CD14-positive monocyte (primary cell): ENCODE data around the gene ADORA2A. TPM values are rescaled to one million over a fixed set of nuclear protein-coding genes. Genes with fewer than 3 reads are reported as not detected.

Experiments used
- DNase-seq, 3 donors: peaks; one replicate each; pipeline ENCODE4 v3.0.0-alpha.2; 2011 to 2022
- H2AFZ ChIP-seq: 2 replicates; pipeline ENCODE4 v1.6.0; 2012; ENCODE audit warnings: mild to moderate bottlenecking, low read depth, low read length, inconsistent platforms; ENCODE audit not compliant: insufficient read depth, poor library complexity, severe bottlenecking
- H3K27ac ChIP-seq, 2 donors: 1 replicate in 1 of 2; 2 replicates in 1 of 2; pipeline ENCODE4 v1.5.1; 2012 to 2013; ENCODE audit warnings: low read length in 2 of 2, control low read depth in 1 of 2, inconsistent platforms in 1 of 2, low read depth in 1 of 2, mild to moderate bottlenecking in 1 of 2
- H3K27me3 ChIP-seq, 2 donors: one replicate each; pipeline versions ENCODE4 v1.6.0 to v1.6.1; 2011 to 2013; ENCODE audit warnings: low read length in 2 of 2; ENCODE audit not compliant: control insufficient read depth in 2 of 2, insufficient read depth in 2 of 2
- H3K36me3 ChIP-seq, 2 donors: replicated peaks in 1 of 2; 1 replicate in 1 of 2; 2 replicates in 1 of 2; pipeline versions ENCODE4 v1.5.1 to v1.6.1; 2012 to 2013; ENCODE audit warnings: low read length in 2 of 2, control low read depth in 1 of 2, inconsistent platforms in 1 of 2, mild to moderate bottlenecking in 1 of 2; ENCODE audit not compliant: insufficient read depth in 2 of 2, control insufficient read depth in 1 of 2
- H3K4me1 ChIP-seq, 2 donors: 1 replicate in 1 of 2; 2 replicates in 1 of 2; pipeline versions ENCODE4 v1.5.1 to v1.6.1; 2012 to 2013; ENCODE audit warnings: low read length in 2 of 2, control low read depth in 1 of 2, inconsistent platforms in 1 of 2, mild to moderate bottlenecking in 1 of 2, moderate library complexity in 1 of 2; ENCODE audit not compliant: insufficient read depth in 2 of 2, control insufficient read depth in 1 of 2
- H3K4me2 ChIP-seq: replicated peaks from 2 replicates; pipeline ENCODE3; 2012; ENCODE audit warnings: low read length, moderate library complexity, mild to moderate bottlenecking; ENCODE audit not compliant: poor library complexity, severe bottlenecking; ENCODE audit errors: extremely low read depth
- H3K4me3 ChIP-seq, 3 experiments: fragments of 200-600 bp in 1 of 3; sonication (generic) in 1 of 3; replicated peaks in 1 of 3; 1 replicate in 2 of 3; 2 replicates in 1 of 3; pipeline ENCODE4 v1.5.1; 2011 to 2013; ENCODE audit warnings: low read length in 3 of 3, mild to moderate bottlenecking in 3 of 3, control low read depth in 2 of 3, low read depth in 2 of 3, inconsistent platforms in 1 of 3, moderate library complexity in 1 of 3
- H3K79me2 ChIP-seq: 2 replicates; pipeline ENCODE4 v1.6.0; 2012; ENCODE audit warnings: mild to moderate bottlenecking, control low read depth, inconsistent platforms, low read length, moderate library complexity; ENCODE audit not compliant: insufficient read depth
- H3K9ac ChIP-seq: 2 replicates; pipeline ENCODE4 v1.6.0; 2017; ENCODE audit warnings: low read length, mild to moderate bottlenecking; ENCODE audit not compliant: insufficient read depth, poor library complexity, severe bottlenecking
- H3K9me3 ChIP-seq, 2 donors: replicated peaks in 1 of 2; 1 replicate in 1 of 2; 2 replicates in 1 of 2; pipeline versions ENCODE4 v1.5.1 to v1.6.1; 2012 to 2013; ENCODE audit warnings: low read length in 2 of 2, control low read depth in 1 of 2; ENCODE audit not compliant: control insufficient read depth in 1 of 2, insufficient read depth in 1 of 2
- H4K20me1 ChIP-seq: 2 replicates; pipeline ENCODE4 v1.6.0; 2012; ENCODE audit warnings: mild to moderate bottlenecking, low read length, control low read depth, moderate library complexity; ENCODE audit not compliant: insufficient read depth
- H3K27ac Mint-ChIP-seq, 7 donors: one replicate each; pipeline ENCODE4 v1.8.0; 2020; ENCODE audit warnings: mild to moderate bottlenecking in 7 of 7, mixed read lengths in 7 of 7, moderate library complexity in 6 of 7, inconsistent platforms in 2 of 7
- H3K27me3 Mint-ChIP-seq, 3 donors: one replicate each; pipeline ENCODE4 v1.8.0; 2021 to 2022; ENCODE audit warnings: low read depth in 3 of 3, mild to moderate bottlenecking in 3 of 3, mixed read lengths in 3 of 3, moderate library complexity in 3 of 3, inconsistent platforms in 1 of 3
- H3K36me3 Mint-ChIP-seq, 2 donors: one replicate each; pipeline ENCODE4 v1.8.0; 2020; ENCODE audit warnings: mixed read lengths in 2 of 2, inconsistent platforms in 1 of 2, mild to moderate bottlenecking in 1 of 2
- H3K4me1 Mint-ChIP-seq: one replicate; pipeline ENCODE4 v1.8.0; 2020; ENCODE audit warnings: mild to moderate bottlenecking, mixed read lengths
- H3K4me3 Mint-ChIP-seq, 2 donors: one replicate each; pipeline ENCODE4 v1.8.0; 2020; ENCODE audit warnings: mild to moderate bottlenecking in 2 of 2, mixed read lengths in 2 of 2, moderate library complexity in 1 of 2
- H3K9me3 Mint-ChIP-seq, 7 donors: one replicate each; pipeline ENCODE4 v1.8.0; 2020 to 2022; ENCODE audit warnings: mixed read lengths in 7 of 7, mild to moderate bottlenecking in 6 of 7, moderate library complexity in 6 of 7, inconsistent platforms in 2 of 7
- CTCF ChIP-seq: fragments of 200-600 bp; IDR thresholded peaks from one replicate; pipeline ENCODE4 v1.8.0; 2022; ENCODE audit warnings: antibody characterized with exemption, mild to moderate bottlenecking
- WGBS: methylation state at CpG from one replicate; pipeline ENCODE4 v1.1.5; 2013; ENCODE audit warnings: missing lambda C conversion rate; ENCODE audit not compliant: insufficient coverage; 5-methylcytosine and 5-hydroxymethylcytosine counted together
- intact Hi-C, 2 donors: fragments of 100-400 bp; cut with micrococcal nuclease; formaldehyde crosslinking; loops; one replicate each; pipeline versions ENCODE4 v1.15.0 to v1.15.1; 2023
- polyA plus RNA-seq, 3 donors: library from polyadenylated mRNA; depleted of rRNA in 1 of 3; unstranded in 2 of 3; stranded (reverse) in 1 of 3; fragments of 300-500 nt in 2 of 3; fragments of >200 nt in 1 of 3; fragmentation: Illumina TruSeq in 2 of 3; gene quantifications; 1 replicate in 2 of 3; 2 replicates in 1 of 3; pipeline ENCODE4 v1.2.3, GENCODE V29; 2012 to 2021

ADORA2A gene
- polyA plus RNA-seq, 3 donors, result 5.8 to 10.2 (median 6.5) TPM

GRCh38 chr22:24413736-24414385 lies 13.5 kb upstream of the ADORA2A start:
- Histone ChIP-seq H3K4me2 (no peak overlapping the region), H2AFZ (no peak overlapping the region), H3K4me1 (no peaks in the 10 kb centered on the region), H3K9me3 (no peaks in the 10 kb centered on the region), H3K9ac (no peak overlapping the region), H3K79me2 (no peaks in the 10 kb centered on the region), H3K36me3 (peaks cover 35 to 69% of the 10 kb centered on the region in 2 donors), H4K20me1 (peaks cover 4% of the 10 kb centered on the region), H3K27ac (no peak overlapping the region), H3K27me3 (no peaks in the 10 kb centered on the region), H3K4me3 (no peak overlapping the region)
- peaks cover 2% of the 10 kb centered on the region for H3K4me1 Mint-ChIP-seq
- H3K4me3 Mint-ChIP-seq, result no peak overlapping the region
- intact Hi-C loops, result no loop called here
- DNase-seq, result no peak
- TF ChIP-seq CTCF, result no peak
- H3K27me3 Mint-ChIP-seq, result no peaks in the 10 kb centered on the region
- H3K9me3 Mint-ChIP-seq, result no peaks in the 10 kb centered on the region
- H3K36me3 Mint-ChIP-seq, result peaks cover 44 to 78% of the 10 kb centered on the region in 2 donors
- 94% methylated on average over 11 of the region's 18 CpGs for WGBS
- H3K27ac Mint-ChIP-seq, result peak overlapping the region in 3 of 7 donors; percentile 18 to 74 (median 37)

GRCh38 chr22:24414523-24414922 lies 12.9 kb upstream of the ADORA2A start:
- WGBS, result 94% methylated on average over 18 of the region's 21 CpGs

More at GRCh38 chr22:24414523-24414922, 12.9 kb upstream of the ADORA2A start:
- peaks cover 3% of the 10 kb centered on the region for H3K4me1 Mint-ChIP-seq
- intact Hi-C loops, result no loop called here
- Histone ChIP-seq H3K4me2 (no peak overlapping the region), H3K4me1 (no peaks in the 10 kb centered on the region), H3K9ac (no peak overlapping the region), H3K4me3 (no peak overlapping the region), H3K27me3 (no peaks in the 10 kb centered on the region), H3K79me2 (no peaks in the 10 kb centered on the region), H3K36me3 (peaks cover 35 to 68% of the 10 kb centered on the region in 2 donors), H3K27ac (no peak overlapping the region), H2AFZ (no peak overlapping the region), H3K9me3 (no peaks in the 10 kb centered on the region), H4K20me1 (peaks cover 4% of the 10 kb centered on the region)
- H3K4me3 Mint-ChIP-seq, result no peak overlapping the region
- H3K36me3 Mint-ChIP-seq, result peaks cover 44 to 74% of the 10 kb centered on the region in 2 donors
- peaks cover 0 to 4% (median 0%) of the 10 kb centered on the region in 3 donors for H3K27me3 Mint-ChIP-seq
- H3K9me3 Mint-ChIP-seq, result no peaks in the 10 kb centered on the region
- peak overlapping the region in 1 of 7 donors; percentile 57 for H3K27ac Mint-ChIP-seq
- DNase-seq, result no peak
- TF ChIP-seq CTCF, result no peak
